CD4-positive, alpha-beta T cell treated with Interleukin-17A for 4 hours (primary cell): ENCODE results near the gene TAF1.
"Not testable (repeated sequence)": the region's sequence is repeated elsewhere in the genome, so short reads cannot be mapped to it uniquely, and the experiment has no call there.

Source experiments
- DNase-seq: peaks from one replicate; pipeline ENCODE4 v3.0.0-alpha.2; 2020; ENCODE audit warnings: mixed read lengths

The TAF1 gene

DNA sequence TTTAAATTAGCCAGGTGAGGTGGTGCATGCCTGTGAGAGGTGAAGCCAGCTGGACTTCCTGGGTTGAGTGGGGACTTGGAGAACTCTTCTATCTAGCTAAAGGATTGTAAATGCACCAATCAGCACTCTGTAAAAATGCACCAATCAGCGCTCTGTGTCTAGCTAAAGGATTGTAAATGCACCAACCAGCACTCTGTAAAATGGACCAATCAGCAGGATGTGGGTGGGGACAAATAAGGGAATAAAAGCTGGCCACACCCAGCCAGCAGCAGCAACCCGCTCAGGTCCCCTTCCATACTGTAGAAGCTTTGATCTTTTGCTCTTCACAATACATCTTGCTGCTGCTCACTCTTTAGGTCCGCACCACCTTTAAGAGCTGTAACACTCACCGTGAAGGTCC, 147.6 kb downstream of the TAF1 start:
- DNase-seq = not testable (repeated sequence)

DNA sequence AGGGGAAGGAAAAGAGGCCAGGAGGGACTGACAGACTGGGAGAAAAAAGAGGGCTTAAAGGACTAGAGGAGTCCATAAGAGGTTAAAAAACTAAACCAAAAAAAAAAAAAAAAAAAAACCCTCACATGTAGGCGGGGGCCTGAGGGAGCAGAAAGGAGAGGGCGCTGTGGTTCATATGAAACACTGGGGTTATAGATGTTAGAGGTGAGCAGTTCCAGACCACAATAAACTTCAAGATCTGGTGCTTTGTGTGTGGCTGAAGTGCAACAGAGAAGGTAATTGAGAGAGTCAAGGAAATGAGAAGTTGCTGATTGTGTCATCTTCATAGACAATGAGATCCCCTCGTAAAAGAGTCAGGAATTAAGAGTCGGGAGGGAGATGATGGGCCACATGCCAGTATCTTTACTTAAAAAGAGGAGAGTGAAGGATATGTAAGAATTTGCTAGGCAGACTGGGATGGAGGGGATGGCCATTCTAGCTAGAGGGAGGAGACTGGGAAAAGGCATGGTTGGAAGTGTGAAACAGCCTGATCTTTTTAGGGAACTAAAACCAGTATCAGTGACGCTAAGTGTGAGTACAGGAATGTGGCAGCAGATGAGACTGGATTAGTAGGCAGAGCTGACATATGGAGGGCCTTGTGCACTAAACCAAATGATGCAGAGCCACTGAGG, 148.3 kb downstream of the TAF1 start:
- peak; percentile 45 for DNase-seq

DNA sequence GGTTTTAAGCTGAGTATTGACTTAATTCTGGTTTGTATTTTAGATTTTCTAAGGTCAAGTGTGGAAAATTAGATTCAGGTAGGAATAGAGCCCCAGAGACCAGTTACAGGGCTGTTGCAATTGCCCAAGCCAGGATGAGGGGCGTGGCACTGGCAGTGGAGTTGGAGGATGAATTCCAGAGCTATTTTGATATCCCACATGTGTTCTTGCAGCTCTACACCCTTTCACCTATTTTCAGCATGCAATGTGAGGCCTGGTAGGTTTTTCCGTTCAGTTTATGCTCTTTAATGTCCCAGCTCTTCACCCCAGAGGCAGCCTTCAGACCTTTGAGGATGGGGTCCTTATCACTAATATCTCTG, 148.9 kb downstream of the TAF1 start:
- no peak for DNase-seq
